IPS-18a (cell line): ENCODE results near the gene TTC23.

Source experiments
- H3K27ac ChIP-seq: one replicate; pipeline ENCODE4 v1.5.1; 2013; ENCODE audit warnings: low read length
- H3K27me3 ChIP-seq: one replicate; pipeline ENCODE4 v1.6.1; 2013; ENCODE audit warnings: mild to moderate bottlenecking, low read length; ENCODE audit not compliant: control insufficient read depth, insufficient read depth
- H3K36me3 ChIP-seq: one replicate; pipeline ENCODE4 v1.6.1; 2013; ENCODE audit warnings: low read depth, low read length; ENCODE audit not compliant: control insufficient read depth
- H3K4me1 ChIP-seq: one replicate; pipeline ENCODE4 v1.6.1; 2013; ENCODE audit warnings: low read depth, low read length; ENCODE audit not compliant: control insufficient read depth
- H3K4me3 ChIP-seq: one replicate; pipeline ENCODE4 v1.5.1; 2013; ENCODE audit warnings: low read length
- H3K9ac ChIP-seq: one replicate; pipeline ENCODE4 v1.6.1; 2013; ENCODE audit warnings: mild to moderate bottlenecking, low read length, moderate library complexity
- H3K9me3 ChIP-seq: one replicate; pipeline ENCODE4 v1.6.1; 2013; ENCODE audit warnings: low read depth, low read length; ENCODE audit not compliant: control insufficient read depth

TTC23 gene

GRCh38 chr15:99122831-99123712, 126.3 kb downstream of the TTC23 start:
- peaks cover 4% of the 10 kb centered on the region for H3K4me1 ChIP-seq
- H3K9me3 ChIP-seq, result no peaks in the 10 kb centered on the region
- no peak overlapping the region for H3K4me3 ChIP-seq
- H3K9ac ChIP-seq, result no peak overlapping the region
- no peaks in the 10 kb centered on the region for H3K27me3 ChIP-seq
- H3K36me3 ChIP-seq, result no peaks in the 10 kb centered on the region
- H3K27ac ChIP-seq, result no peak overlapping the region

- Histone ChIP-seq H3K36me3 (no peaks in the 10 kb centered on the region), H3K9ac (no peak overlapping the region), H3K27me3 (no peaks in the 10 kb centered on the region), H3K4me3 (no peak overlapping the region), H3K9me3 (no peaks in the 10 kb centered on the region), H3K27ac (no peak overlapping the region), H3K4me1 (peaks cover 4% of the 10 kb centered on the region)
Measured at GRCh38 chr15:99121691-99122410, 127.5 kb downstream of the TTC23 start.

- Histone ChIP-seq H3K27me3 (no peaks in the 10 kb centered on the region), H3K4me1 (peaks cover 4% of the 10 kb centered on the region), H3K27ac (no peak overlapping the region), H3K9ac (no peak overlapping the region), H3K36me3 (no peaks in the 10 kb centered on the region), H3K4me3 (no peak overlapping the region), H3K9me3 (no peaks in the 10 kb centered on the region)
Measured at GRCh38 chr15:99121207-99121606, 128.2 kb downstream of the TTC23 start.

- Histone ChIP-seq H3K4me1 (peaks cover 4% of the 10 kb centered on the region), H3K9ac (no peak overlapping the region), H3K4me3 (no peak overlapping the region), H3K27ac (no peak overlapping the region), H3K9me3 (no peaks in the 10 kb centered on the region), H3K36me3 (no peaks in the 10 kb centered on the region), H3K27me3 (no peaks in the 10 kb centered on the region)
Measured at GRCh38 chr15:99120050-99120777, 129.2 kb downstream of the TTC23 start.

GRCh38 chr15:99118801-99119546, 130.4 kb downstream of the TTC23 start:
- no peak overlapping the region for H3K9ac ChIP-seq
- H3K27me3 ChIP-seq, result no peaks in the 10 kb centered on the region
- H3K9me3 ChIP-seq, result no peaks in the 10 kb centered on the region
- no peak overlapping the region for H3K27ac ChIP-seq
- peaks cover 3% of the 10 kb centered on the region for H3K4me1 ChIP-seq
- no peak overlapping the region for H3K4me3 ChIP-seq
- no peaks in the 10 kb centered on the region for H3K36me3 ChIP-seq

GRCh38 chr15:99118258-99118632, 131.1 kb downstream of the TTC23 start:
- H3K4me1 ChIP-seq, result no peaks in the 10 kb centered on the region
- H3K36me3 ChIP-seq, result no peaks in the 10 kb centered on the region
- H3K27ac ChIP-seq, result no peak overlapping the region
- H3K27me3 ChIP-seq, result no peaks in the 10 kb centered on the region
- H3K4me3 ChIP-seq, result no peak overlapping the region
- no peak overlapping the region for H3K9ac ChIP-seq
- no peaks in the 10 kb centered on the region for H3K9me3 ChIP-seq

- Histone ChIP-seq H3K36me3 (no peaks in the 10 kb centered on the region), H3K9ac (no peak overlapping the region), H3K4me3 (no peak overlapping the region), H3K4me1 (no peaks in the 10 kb centered on the region), H3K27me3 (no peaks in the 10 kb centered on the region), H3K27ac (no peak overlapping the region), H3K9me3 (no peaks in the 10 kb centered on the region)
Measured at GRCh38 chr15:99117563-99118257, 131.7 kb downstream of the TTC23 start.

GRCh38 chr15:99117111-99117510, 132.3 kb downstream of the TTC23 start:
- no peaks in the 10 kb centered on the region for H3K4me1 ChIP-seq
- H3K4me3 ChIP-seq, result no peak overlapping the region
- no peaks in the 10 kb centered on the region for H3K36me3 ChIP-seq
- H3K27me3 ChIP-seq, result no peaks in the 10 kb centered on the region
- H3K27ac ChIP-seq, result no peak overlapping the region
- H3K9me3 ChIP-seq, result no peaks in the 10 kb centered on the region
- H3K9ac ChIP-seq, result no peak overlapping the region

GRCh38 chr15:99115300-99116215, 133.8 kb downstream of the TTC23 start:
- H3K4me1 ChIP-seq, result no peaks in the 10 kb centered on the region
- H3K4me3 ChIP-seq, result no peak overlapping the region
- no peaks in the 10 kb centered on the region for H3K9me3 ChIP-seq

More at GRCh38 chr15:99115300-99116215, 133.8 kb downstream of the TTC23 start:
- no peaks in the 10 kb centered on the region for H3K36me3 ChIP-seq
- H3K27ac ChIP-seq, result no peak overlapping the region
- no peaks in the 10 kb centered on the region for H3K27me3 ChIP-seq
- no peak overlapping the region for H3K9ac ChIP-seq
